ENCODE measurements around the gene MMP20.
A peak's percentile ranks its signal among the peaks of the same experiment; 100 is the strongest.

MMP20 gene

DNA sequence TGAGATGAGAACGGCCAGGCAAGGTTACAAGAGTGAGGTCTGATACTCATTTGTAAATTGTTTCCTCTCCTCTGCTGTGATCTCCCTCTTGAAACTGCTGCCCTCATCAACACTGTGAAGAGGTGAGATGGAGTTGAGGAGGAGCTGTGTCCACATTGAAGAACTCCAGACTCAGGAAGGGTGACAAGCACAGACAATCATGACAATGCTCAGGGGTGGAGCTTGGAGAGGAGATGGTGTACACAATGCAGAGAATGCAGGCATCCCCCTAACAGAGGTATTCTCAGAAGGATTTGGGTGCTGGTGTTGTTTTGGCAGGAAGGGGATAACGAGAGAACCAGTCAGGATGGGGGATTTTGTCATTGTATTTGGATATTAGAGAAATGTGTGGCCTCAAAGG is 73.1 kb downstream of the MMP20 start:
- Histone ChIP-seq H3K9me3 (replicated peaks; ENCODE audit: low read length) (no peaks in the 10 kb centered on the region), H3K9ac (ENCODE audit: low read depth, low read length) (no peak overlapping the region), H3K4me1 (ENCODE audit: control insufficient read depth, insufficient read depth, low read length) (no peaks in the 10 kb centered on the region), H3K4me3 (ENCODE audit: low read length) (no peak overlapping the region), H3K36me3 (ENCODE audit: insufficient read depth, low read length) (no peaks in the 10 kb centered on the region), H3K4me2 (ENCODE audit: low read length) (no peak overlapping the region), H3K27me3 (ENCODE audit: control insufficient read depth, insufficient read depth, low read length) (no peaks in the 10 kb centered on the region)

GRCh38 chr11:102551169-102551781 is 73.9 kb downstream of the MMP20 start:
- Histone ChIP-seq H3K9ac (ENCODE audit: low read depth, low read length) (no peak overlapping the region), H3K4me1 (ENCODE audit: control insufficient read depth, insufficient read depth, low read length) (peaks cover 2% of the 10 kb centered on the region), H3K36me3 (ENCODE audit: insufficient read depth, low read length) (no peaks in the 10 kb centered on the region), H3K9me3 (replicated peaks; ENCODE audit: low read length) (no peaks in the 10 kb centered on the region), H3K4me3 (ENCODE audit: low read length) (no peak overlapping the region), H3K27me3 (ENCODE audit: control insufficient read depth, insufficient read depth, low read length) (no peaks in the 10 kb centered on the region), H3K4me2 (ENCODE audit: low read length) (no peak overlapping the region)

GRCh38 chr11:102546923-102547471 is 78.1 kb downstream of the MMP20 start:
- H3K27me3 ChIP-seq (ENCODE audit: control insufficient read depth, insufficient read depth, low read length): no peaks in the 10 kb centered on the region
- no peaks in the 10 kb centered on the region for H3K36me3 ChIP-seq (ENCODE audit: insufficient read depth, low read length)
- H3K9ac ChIP-seq (ENCODE audit: low read depth, low read length): no peak overlapping the region
- no peak overlapping the region for H3K4me3 ChIP-seq (ENCODE audit: low read length)
- no peaks in the 10 kb centered on the region for H3K9me3 ChIP-seq (replicated peaks; ENCODE audit: low read length)
- H3K4me2 ChIP-seq (ENCODE audit: low read length): no peak overlapping the region
- peaks cover 4% of the 10 kb centered on the region for H3K4me1 ChIP-seq (ENCODE audit: control insufficient read depth, insufficient read depth, low read length)

DNA sequence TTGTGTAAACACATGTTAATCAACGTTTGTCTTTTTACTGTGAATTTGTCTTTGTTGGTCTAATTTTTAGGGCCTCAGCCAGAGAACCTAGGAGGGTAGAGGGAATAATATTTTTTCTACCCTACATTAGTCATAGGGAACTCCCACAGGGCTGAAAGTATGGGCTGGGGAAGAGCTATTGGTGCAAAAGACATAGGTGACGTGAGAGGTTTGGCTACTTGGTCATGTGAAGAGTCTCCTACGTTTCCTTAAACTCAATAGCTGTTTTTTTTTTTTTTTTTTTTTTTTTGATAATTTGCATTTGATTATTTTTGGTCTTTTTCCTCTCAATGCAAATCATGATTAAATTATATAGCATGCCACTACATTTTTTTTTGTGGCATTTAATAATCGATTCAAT is 78.7 kb downstream of the MMP20 start:
- Histone ChIP-seq H3K4me3 (ENCODE audit: low read length) (no peak overlapping the region), H3K9me3 (replicated peaks; ENCODE audit: low read length) (no peaks in the 10 kb centered on the region), H3K4me2 (ENCODE audit: low read length) (no peak overlapping the region), H3K27me3 (ENCODE audit: control insufficient read depth, insufficient read depth, low read length) (no peaks in the 10 kb centered on the region), H3K36me3 (ENCODE audit: insufficient read depth, low read length) (no peaks in the 10 kb centered on the region), H3K4me1 (ENCODE audit: control insufficient read depth, insufficient read depth, low read length) (peaks cover 4% of the 10 kb centered on the region), H3K9ac (ENCODE audit: low read depth, low read length) (no peak overlapping the region)

DNA sequence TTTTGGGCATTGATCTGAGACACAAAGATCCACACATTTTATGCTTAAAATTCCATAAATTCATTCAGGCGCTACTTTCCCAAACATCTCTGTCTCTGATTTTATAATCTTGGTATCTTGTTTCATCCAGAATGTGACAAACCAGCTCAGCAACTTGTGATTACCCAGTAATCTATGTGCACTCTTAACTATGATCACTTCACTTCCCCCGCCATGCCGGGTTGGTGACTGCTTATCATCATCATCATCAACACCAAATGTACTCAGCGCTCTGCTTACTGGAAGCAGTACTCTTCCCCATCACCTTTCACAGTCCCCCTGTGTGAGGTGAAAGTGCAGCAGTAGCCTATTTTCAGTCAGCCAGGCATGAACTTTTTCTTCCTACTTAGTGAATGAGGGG is 79.4 kb downstream of the MMP20 start:
- no peaks in the 10 kb centered on the region for H3K27me3 ChIP-seq (ENCODE audit: control insufficient read depth, insufficient read depth, low read length)
- no peak overlapping the region for H3K4me2 ChIP-seq (ENCODE audit: low read length)
- no peaks in the 10 kb centered on the region for H3K36me3 ChIP-seq (ENCODE audit: insufficient read depth, low read length)
- H3K4me1 ChIP-seq (ENCODE audit: control insufficient read depth, insufficient read depth, low read length): peaks cover 4% of the 10 kb centered on the region
- no peak overlapping the region for H3K9ac ChIP-seq (ENCODE audit: low read depth, low read length)
- H3K9me3 ChIP-seq (replicated peaks; ENCODE audit: low read length): no peaks in the 10 kb centered on the region
- H3K4me3 ChIP-seq (ENCODE audit: low read length): no peak overlapping the region

GRCh38 chr11:102544594-102544993 is 80.5 kb downstream of the MMP20 start:
- Histone ChIP-seq H3K4me1 (ENCODE audit: control insufficient read depth, insufficient read depth, low read length) (peaks cover 4% of the 10 kb centered on the region), H3K36me3 (ENCODE audit: insufficient read depth, low read length) (no peaks in the 10 kb centered on the region), H3K4me3 (ENCODE audit: low read length) (no peak overlapping the region), H3K9ac (ENCODE audit: low read depth, low read length) (no peak overlapping the region), H3K27me3 (ENCODE audit: control insufficient read depth, insufficient read depth, low read length) (no peaks in the 10 kb centered on the region), H3K9me3 (replicated peaks; ENCODE audit: low read length) (no peaks in the 10 kb centered on the region), H3K4me2 (ENCODE audit: low read length) (no peak overlapping the region)

DNA sequence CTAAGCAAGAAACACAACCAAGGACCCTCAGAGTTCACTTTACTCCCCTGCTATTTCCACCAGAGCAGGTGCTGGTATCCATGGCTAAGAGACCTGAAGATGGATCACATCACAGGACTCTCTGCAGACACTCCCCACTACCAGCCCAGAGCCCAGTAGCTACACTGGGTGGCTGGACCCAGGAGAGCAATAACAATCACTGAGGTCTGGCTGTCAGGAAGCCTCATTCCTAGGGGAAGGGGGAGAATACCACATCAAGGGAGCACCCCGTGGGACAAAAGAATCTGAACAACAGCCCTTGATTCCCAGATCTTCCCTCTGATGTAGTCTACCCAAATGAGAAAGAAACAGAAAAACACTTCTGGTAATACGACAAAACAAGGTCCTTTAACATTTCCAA is 85.6 kb downstream of the MMP20 start:
- no peak overlapping the region for H3K4me2 ChIP-seq (ENCODE audit: low read length)
- no peak overlapping the region for H3K4me3 ChIP-seq (ENCODE audit: low read length)
- no peaks in the 10 kb centered on the region for H3K36me3 ChIP-seq (ENCODE audit: insufficient read depth, low read length)
- no peaks in the 10 kb centered on the region for H3K9me3 ChIP-seq (replicated peaks; ENCODE audit: low read length)
- no peaks in the 10 kb centered on the region for H3K27me3 ChIP-seq (ENCODE audit: control insufficient read depth, insufficient read depth, low read length)
- H3K9ac ChIP-seq (ENCODE audit: low read depth, low read length): no peak overlapping the region
- no peaks in the 10 kb centered on the region for H3K4me1 ChIP-seq (ENCODE audit: control insufficient read depth, insufficient read depth, low read length)

DNA sequence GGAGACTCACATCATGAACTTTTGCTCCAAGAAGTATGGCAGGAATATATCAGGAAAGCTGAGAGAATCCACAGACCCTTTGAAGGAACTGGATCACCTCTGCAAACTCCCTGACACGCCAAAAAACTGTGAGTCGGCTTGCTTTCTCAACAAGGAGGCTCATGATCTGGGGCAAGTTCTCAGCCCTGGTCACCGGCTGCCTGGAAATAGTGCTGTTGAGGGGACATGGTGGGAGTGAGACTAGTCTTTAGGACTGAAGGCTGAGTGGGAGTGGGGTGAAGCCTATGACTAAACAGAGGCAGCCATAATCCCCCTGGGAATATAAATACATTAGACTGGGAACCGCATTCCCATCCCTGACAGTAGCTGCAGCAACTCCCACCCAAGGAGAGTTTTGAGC is 86.2 kb downstream of the MMP20 start:
- H3K9ac ChIP-seq (ENCODE audit: low read depth, low read length): no peak overlapping the region
- H3K36me3 ChIP-seq (ENCODE audit: insufficient read depth, low read length): no peaks in the 10 kb centered on the region
- H3K4me1 ChIP-seq (ENCODE audit: control insufficient read depth, insufficient read depth, low read length): peaks cover 3% of the 10 kb centered on the region
- H3K4me2 ChIP-seq (ENCODE audit: low read length): no peak overlapping the region
- H3K9me3 ChIP-seq (replicated peaks; ENCODE audit: low read length): no peaks in the 10 kb centered on the region
- no peaks in the 10 kb centered on the region for H3K27me3 ChIP-seq (ENCODE audit: control insufficient read depth, insufficient read depth, low read length)
- no peak overlapping the region for H3K4me3 ChIP-seq (ENCODE audit: low read length)

DNA sequence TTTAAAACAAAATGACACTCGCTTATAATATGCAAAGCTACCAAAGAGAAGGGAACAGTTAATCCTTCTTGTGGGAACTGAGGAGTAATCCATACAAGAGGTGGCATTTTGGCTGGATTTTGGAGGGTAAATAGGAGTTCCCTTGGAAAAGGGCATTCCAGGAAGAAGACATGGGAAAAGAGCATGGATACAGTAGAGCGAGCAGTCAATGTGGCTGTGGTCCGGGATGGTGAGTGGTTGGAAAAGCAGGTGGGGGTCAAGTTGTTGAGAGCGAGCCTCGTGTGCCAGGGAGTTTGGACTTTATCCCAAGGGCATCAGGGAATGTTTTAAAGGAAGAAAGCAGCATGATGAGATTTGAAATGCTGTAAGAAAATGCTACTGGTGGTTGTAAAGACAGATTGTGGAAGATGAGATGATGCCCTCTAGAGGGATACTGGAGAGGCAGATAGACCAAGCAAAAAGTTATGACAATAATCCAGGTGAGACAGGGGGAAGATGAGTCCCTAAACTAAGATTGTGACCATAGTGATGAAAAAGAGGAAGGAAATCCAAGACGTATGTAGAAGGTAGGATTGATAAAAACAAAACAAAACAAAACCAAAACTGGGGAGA is 90.8 kb downstream of the MMP20 start:
- Histone ChIP-seq H3K27me3 (ENCODE audit: control insufficient read depth, insufficient read depth, low read length) (no peaks in the 10 kb centered on the region), H3K4me1 (ENCODE audit: control insufficient read depth, insufficient read depth, low read length) (peaks cover 7% of the 10 kb centered on the region), H3K4me2 (ENCODE audit: low read length) (no peak overlapping the region), H3K4me3 (ENCODE audit: low read length) (no peak overlapping the region), H3K36me3 (ENCODE audit: insufficient read depth, low read length) (no peaks in the 10 kb centered on the region), H3K9me3 (replicated peaks; ENCODE audit: low read length) (no peaks in the 10 kb centered on the region), H3K9ac (ENCODE audit: low read depth, low read length) (no peak overlapping the region)

DNA sequence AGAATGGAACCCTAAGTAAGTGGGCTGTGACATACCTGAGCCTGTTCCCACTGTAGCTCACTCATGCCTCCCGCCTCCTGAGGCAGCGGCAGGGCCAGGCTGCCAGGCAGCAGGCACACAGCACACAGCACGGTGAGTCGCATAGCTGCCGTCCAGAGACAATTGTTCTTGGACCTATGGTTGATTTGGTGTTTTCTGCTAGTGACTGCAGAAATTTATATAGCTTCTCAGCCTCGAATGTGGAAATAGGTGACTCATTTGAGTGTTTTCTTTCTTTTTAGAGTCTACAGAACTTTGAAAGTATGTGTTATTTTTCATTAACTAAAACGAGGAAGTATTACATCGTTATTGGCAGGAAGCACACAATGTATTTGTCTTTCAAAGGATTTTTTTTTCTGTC is 94.6 kb downstream of the MMP20 start, which contains the start of gene MMP7:
MMP7 (minus strand) TSS at position 190 of the 400 bp plus-strand sequence; CDS start at position 143, 47 bp downstream.
- H3K4me3 ChIP-seq (ENCODE audit: low read length): no peak within 1 kb of the TSS
- no peak within 1 kb of the TSS for H3K9ac ChIP-seq (ENCODE audit: low read depth, low read length)
- no peaks in the 10 kb centered on the region for H3K9me3 ChIP-seq (replicated peaks; ENCODE audit: low read length)
- peaks cover 7% of the 10 kb centered on the region for H3K4me1 ChIP-seq (ENCODE audit: control insufficient read depth, insufficient read depth, low read length)
- H3K27me3 ChIP-seq (ENCODE audit: control insufficient read depth, insufficient read depth, low read length): no peaks in the 10 kb centered on the region
- peak within 1 kb of the TSS; percentile 16 for H3K4me2 ChIP-seq (ENCODE audit: low read length)
- no peaks in the 10 kb centered on the region for H3K36me3 ChIP-seq (ENCODE audit: insufficient read depth, low read length)

DNA sequence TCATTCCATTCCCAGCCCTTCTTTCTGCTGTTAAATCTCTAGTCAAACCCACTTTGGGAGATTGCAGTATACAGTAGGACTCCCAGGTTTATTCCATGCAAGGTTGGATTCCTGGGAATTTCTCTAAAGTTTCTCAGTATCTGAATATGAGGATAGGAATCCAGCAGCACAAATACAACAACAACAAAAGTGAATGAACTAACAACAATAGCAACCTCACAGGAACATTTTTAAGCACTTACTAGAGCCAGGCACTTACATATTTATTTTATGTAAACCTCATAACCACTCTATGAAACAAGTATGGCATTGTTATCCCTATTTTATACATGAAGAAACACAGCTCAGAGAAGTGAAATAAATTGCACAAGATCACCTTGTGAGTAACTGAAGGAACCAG is 96.5 kb downstream of the MMP20 start:
- Histone ChIP-seq H3K4me3 (ENCODE audit: low read length) (no peak overlapping the region), H3K27me3 (ENCODE audit: control insufficient read depth, insufficient read depth, low read length) (no peaks in the 10 kb centered on the region), H3K9me3 (replicated peaks; ENCODE audit: low read length) (no peaks in the 10 kb centered on the region), H3K4me1 (ENCODE audit: control insufficient read depth, insufficient read depth, low read length) (peaks cover 4% of the 10 kb centered on the region), H3K36me3 (ENCODE audit: insufficient read depth, low read length) (no peaks in the 10 kb centered on the region), H3K4me2 (ENCODE audit: low read length) (no peak overlapping the region), H3K9ac (ENCODE audit: low read depth, low read length) (no peak overlapping the region)

DNA sequence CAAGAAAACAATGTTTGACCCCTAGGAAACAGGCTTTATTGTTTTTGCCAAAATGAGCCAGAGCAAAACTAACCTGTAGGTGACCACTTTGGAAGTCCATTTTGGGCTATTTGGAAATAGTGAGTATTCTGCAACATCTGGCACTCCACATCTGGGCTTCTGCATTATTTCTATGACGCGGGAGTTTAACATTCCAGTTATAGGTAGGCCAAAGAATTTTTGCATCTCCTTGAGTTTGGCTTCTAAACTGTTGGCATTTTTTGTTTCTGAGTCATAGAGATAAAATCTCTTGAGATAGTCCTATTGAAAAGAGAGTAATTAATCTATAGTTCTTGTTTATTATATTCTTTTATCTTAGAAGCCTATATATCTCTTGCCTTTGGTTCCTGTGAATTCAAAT is 97.4 kb downstream of the MMP20 start:
- Histone ChIP-seq H3K9me3 (replicated peaks; ENCODE audit: low read length) (no peaks in the 10 kb centered on the region), H3K4me2 (ENCODE audit: low read length) (no peak overlapping the region), H3K36me3 (ENCODE audit: insufficient read depth, low read length) (no peaks in the 10 kb centered on the region), H3K4me3 (ENCODE audit: low read length) (no peak overlapping the region), H3K27me3 (ENCODE audit: control insufficient read depth, insufficient read depth, low read length) (no peaks in the 10 kb centered on the region), H3K9ac (ENCODE audit: low read depth, low read length) (no peak overlapping the region), H3K4me1 (ENCODE audit: control insufficient read depth, insufficient read depth, low read length) (peaks cover 4% of the 10 kb centered on the region)

All from skeletal muscle satellite cell (primary cell).